HUES48 (cell line): ENCODE measurements around the gene VPS37B.

Experiments
- H3K27ac ChIP-seq: one replicate; pipeline ENCODE4 v1.7.0; 2013; ENCODE audit warnings: low read depth, low read length, inconsistent platforms
- H3K27me3 ChIP-seq: 2 replicates; pipeline ENCODE4 v1.6.1; 2013; ENCODE audit warnings: mild to moderate bottlenecking, low read length; ENCODE audit not compliant: control insufficient read depth, insufficient read depth
- H3K36me3 ChIP-seq: 2 replicates; pipeline ENCODE4 v1.6.1; 2013; ENCODE audit warnings: low read length; ENCODE audit not compliant: control insufficient read depth, insufficient read depth
- H3K4me1 ChIP-seq: 2 replicates; pipeline ENCODE4 v1.6.1; 2013; ENCODE audit warnings: mild to moderate bottlenecking, low read length; ENCODE audit not compliant: control insufficient read depth, insufficient read depth
- H3K4me3 ChIP-seq: 2 replicates; pipeline ENCODE4 v1.5.1; 2013; ENCODE audit warnings: mild to moderate bottlenecking, low read depth, low read length
- H3K9ac ChIP-seq: 2 replicates; pipeline ENCODE4 v1.6.1; 2013; ENCODE audit warnings: mild to moderate bottlenecking, low read depth, low read length, moderate library complexity
- H3K9me3 ChIP-seq: 2 replicates; pipeline ENCODE4 v1.6.1; 2013; ENCODE audit warnings: low read length; ENCODE audit not compliant: control insufficient read depth, insufficient read depth

The VPS37B gene

DNA sequence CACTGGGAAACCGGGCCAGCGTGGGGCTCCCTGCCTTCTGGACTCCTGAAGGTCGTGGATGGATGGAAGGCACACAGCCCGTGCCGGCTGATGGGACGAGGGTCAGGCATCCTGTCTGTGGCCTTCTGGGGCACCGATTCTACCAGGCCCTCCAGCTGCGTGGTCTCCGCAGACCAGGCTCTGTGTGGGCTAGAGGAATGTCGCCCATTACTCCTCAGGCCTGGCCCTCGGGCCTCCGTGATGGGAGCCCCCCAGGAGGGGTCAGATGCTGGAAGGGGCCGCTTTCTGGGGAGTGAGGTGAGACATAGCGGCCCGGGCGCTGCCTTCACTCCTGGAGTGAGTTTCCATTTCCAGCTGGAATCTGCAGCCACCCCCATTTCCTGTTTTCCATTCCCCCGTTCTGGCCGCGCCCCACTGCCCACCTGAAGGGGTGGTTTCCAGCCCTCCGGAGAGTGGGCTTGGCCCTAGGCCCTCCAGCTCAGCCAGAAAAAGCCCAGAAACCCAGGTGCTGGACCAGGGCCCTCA is 33.8 kb downstream of the VPS37B start:
- H3K27ac ChIP-seq = no peak overlapping the region
- H3K9me3 ChIP-seq = no peaks in the 10 kb centered on the region
- peaks cover 23% of the 10 kb centered on the region for H3K36me3 ChIP-seq
- H3K4me1 ChIP-seq = no peaks in the 10 kb centered on the region
- no peak overlapping the region for H3K4me3 ChIP-seq
- H3K27me3 ChIP-seq = no peaks in the 10 kb centered on the region
- H3K9ac ChIP-seq = no peak overlapping the region

DNA sequence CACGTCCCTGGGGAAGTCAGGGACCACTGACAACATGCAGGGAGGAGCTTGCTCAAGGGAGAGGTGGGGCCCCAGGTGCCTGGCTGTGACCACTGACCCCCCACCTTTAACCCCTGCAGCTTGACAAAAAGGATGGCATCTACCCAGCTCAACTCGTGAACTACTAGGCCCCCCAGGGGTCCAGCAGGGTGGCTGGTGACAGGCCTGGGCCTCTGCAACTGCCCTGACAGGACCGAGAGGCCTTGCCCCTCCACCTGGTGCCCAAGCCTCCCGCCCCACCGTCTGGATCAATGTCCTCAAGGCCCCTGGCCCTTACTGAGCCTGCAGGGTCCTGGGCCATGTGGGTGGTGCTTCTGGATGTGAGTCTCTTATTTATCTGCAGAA is 34.3 kb downstream of the VPS37B start:
- no peak overlapping the region for H3K27ac ChIP-seq

DNA sequence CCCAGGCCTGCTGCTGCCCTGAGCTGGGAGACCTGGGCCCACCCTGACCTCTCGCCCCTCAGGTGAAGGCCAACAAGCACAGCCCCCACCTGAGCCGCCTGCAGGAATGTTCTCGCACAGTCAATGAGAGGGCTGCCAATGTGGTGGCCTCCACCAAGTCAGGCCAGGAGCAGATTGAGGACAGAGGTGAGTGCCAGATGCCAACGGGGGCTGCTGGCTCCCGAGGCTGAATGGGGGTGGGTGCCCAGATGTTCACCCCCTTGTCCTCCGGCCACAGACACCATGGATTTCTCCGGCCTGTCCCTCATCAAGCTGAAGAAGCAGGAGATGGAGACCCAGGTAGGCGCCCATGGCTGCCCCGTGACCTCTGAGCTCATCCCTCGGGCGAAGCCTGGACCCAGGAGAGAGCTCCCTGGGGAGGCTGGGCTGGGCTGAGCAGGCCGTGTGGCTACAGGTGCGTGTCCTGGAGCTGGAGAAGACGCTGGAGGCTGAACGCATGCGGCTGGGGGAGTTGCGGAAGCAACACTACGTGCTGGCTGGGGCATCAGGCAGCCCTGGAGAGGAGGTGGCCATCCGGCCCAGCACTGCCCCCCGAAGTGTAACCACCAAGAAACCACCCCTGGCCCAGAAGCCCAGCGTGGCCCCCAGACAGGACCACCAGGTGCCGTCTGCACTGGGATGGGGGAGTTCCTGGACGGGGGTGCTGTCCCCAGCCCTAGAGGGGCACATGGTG is 34.9 kb downstream of the VPS37B start:
- peaks cover 22% of the 10 kb centered on the region for H3K36me3 ChIP-seq
- H3K4me1 ChIP-seq = no peaks in the 10 kb centered on the region
- no peaks in the 10 kb centered on the region for H3K9me3 ChIP-seq
- no peak overlapping the region for H3K27ac ChIP-seq
- H3K27me3 ChIP-seq = no peaks in the 10 kb centered on the region
- no peak overlapping the region for H3K4me3 ChIP-seq
- H3K9ac ChIP-seq = no peak overlapping the region

More for the DNA sequence above, 34.3 kb downstream of the VPS37B start:
- Histone ChIP-seq H3K9me3 (no peaks in the 10 kb centered on the region), H3K4me3 (no peak overlapping the region), H3K36me3 (peaks cover 20% of the 10 kb centered on the region), H3K9ac (no peak overlapping the region), H3K4me1 (no peaks in the 10 kb centered on the region), H3K27me3 (no peaks in the 10 kb centered on the region)

DNA sequence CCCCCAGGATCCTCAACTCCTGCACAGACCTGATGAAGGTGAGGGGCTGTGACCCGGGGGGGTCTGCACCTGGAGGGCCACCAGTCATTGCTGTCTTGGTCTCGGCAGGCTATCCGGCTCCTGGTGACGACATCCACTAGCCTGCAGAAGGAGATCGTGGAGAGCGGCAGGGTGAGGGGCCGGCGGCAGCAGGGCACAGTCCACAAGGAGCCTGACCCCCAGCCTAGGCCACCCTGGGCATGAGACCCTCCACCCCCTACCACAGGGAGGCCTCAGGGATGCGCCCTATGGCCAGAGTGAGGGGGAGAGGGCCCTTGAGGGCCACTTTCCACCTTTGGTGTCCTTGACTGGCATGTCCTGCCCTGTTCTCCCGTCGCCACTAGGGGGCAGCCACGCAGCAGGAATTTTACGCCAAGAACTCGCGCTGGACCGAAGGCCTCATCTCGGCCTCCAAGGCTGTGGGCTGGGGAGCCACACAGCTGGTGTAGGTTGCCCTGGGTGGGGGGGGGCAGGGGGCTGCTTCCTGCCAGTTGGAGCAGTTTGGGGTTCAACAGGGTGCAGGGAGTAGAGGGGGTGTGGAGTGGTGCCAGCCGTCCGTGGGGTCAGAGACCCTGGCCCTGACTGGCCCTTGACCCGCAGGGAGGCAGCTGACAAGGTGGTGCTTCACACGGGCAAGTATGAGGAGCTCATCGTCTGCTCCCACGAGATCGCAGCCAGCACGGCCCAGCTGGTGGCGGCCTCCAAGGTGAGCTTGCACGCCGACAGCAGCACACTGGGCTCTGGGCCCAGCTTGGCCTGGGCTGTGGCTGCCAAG is 35.7 kb downstream of the VPS37B start:
- H3K36me3 ChIP-seq = peaks cover 23% of the 10 kb centered on the region
- no peaks in the 10 kb centered on the region for H3K9me3 ChIP-seq
- no peak overlapping the region for H3K4me3 ChIP-seq
- no peaks in the 10 kb centered on the region for H3K4me1 ChIP-seq
- no peaks in the 10 kb centered on the region for H3K27me3 ChIP-seq
- no peak overlapping the region for H3K9ac ChIP-seq
- no peak overlapping the region for H3K27ac ChIP-seq

DNA sequence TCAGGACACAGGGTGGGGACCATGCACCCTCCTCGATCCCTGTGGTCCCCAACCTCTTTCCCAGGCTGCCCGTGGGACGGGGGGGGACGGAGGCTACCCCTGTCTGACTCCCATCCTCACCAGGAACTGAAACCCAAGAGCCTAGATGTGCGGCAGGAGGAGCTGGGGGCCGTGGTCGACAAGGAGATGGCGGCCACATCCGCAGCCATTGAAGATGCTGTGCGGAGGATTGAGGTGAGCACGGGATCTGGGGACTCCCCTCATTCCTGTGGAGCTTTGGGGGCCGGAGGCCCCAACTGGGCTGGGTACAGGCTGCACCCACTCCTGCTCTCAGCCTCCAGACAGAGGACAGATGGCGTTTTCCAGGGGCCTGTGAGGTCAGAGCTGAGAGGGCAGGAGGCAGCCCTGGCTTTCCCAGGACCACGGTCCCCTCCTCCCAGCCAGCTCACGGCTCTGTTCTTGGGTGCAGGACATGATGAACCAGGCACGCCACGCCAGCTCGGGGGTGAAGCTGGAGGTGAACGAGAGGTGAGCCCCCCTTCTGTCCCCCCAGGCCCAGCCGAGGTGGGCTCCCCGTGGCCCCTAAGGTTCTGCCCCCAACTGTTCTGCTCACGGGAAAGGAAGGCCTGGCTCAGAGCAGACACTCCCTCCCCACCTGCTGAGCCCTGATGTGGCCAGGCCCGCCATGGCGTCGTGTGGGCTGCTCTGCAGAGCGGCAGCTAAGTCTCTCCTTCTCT is 36.5 kb downstream of the VPS37B start:
- H3K4me1 ChIP-seq = no peaks in the 10 kb centered on the region
- H3K27ac ChIP-seq = no peak overlapping the region
- H3K27me3 ChIP-seq = no peaks in the 10 kb centered on the region
- no peaks in the 10 kb centered on the region for H3K9me3 ChIP-seq
- H3K9ac ChIP-seq = no peak overlapping the region
- H3K36me3 ChIP-seq = peaks cover 23% of the 10 kb centered on the region
- H3K4me3 ChIP-seq = no peak overlapping the region

DNA sequence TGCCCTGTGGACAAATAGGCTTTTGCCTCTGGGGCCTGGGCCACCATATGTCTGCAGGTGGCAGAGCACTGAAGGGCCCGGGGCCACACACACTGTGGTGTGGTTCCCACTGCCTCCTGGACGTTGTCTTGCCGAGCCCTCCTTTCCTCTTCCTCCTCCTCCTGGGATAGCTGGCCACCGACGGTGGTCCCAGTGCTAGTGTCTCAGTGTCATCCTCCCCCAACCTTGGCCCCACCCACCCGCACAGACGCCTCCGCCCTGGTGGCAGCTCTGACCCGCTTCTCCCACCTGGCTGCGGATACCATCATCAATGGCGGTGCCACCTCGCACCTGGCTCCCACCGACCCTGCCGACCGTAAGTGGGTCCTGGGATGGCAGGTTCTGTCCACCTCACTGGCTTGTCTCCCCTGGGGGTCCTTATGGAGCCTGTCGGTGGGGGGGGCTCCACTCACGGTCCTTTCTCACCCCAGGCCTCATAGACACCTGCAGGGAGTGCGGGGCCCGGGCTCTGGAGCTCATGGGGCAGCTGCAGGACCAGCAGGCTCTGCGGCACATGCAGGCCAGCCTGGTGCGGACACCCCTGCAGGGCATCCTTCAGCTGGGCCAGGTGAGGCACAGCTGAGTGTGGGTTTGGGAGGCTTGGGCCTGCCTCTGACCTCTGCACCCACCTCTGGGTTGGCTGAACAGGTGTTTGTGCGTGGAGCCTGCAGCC is 37.2 kb downstream of the VPS37B start:
- H3K27ac ChIP-seq = no peak overlapping the region
- H3K27me3 ChIP-seq = no peaks in the 10 kb centered on the region
- H3K4me3 ChIP-seq = no peak overlapping the region
- H3K4me1 ChIP-seq = no peaks in the 10 kb centered on the region
- peaks cover 23% of the 10 kb centered on the region for H3K36me3 ChIP-seq
- H3K9ac ChIP-seq = no peak overlapping the region
- H3K9me3 ChIP-seq = no peaks in the 10 kb centered on the region

DNA sequence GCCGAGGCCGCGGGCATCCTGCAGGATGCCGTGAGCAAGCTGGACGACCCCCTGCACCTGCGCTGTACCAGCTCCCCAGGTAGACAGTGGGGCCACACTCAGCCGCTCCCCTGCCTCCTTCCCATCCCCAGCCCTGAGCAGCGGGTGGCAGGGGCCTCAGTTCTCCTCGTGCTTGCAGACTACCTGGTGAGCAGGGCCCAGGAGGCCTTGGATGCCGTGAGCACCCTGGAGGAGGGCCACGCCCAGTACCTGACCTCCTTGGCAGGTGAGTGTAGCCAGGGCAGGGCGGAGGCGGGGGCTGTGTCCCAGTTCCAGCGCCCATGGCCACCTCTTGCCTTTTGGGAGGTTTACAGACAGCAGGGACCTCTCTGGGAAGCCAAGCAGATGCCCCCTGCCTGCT is 37.8 kb downstream of the VPS37B start:
- no peak overlapping the region for H3K9ac ChIP-seq
- H3K27me3 ChIP-seq = no peaks in the 10 kb centered on the region
- no peak overlapping the region for H3K4me3 ChIP-seq
- H3K4me1 ChIP-seq = no peaks in the 10 kb centered on the region
- no peak overlapping the region for H3K27ac ChIP-seq
- H3K9me3 ChIP-seq = no peaks in the 10 kb centered on the region
- peaks cover 23% of the 10 kb centered on the region for H3K36me3 ChIP-seq

DNA sequence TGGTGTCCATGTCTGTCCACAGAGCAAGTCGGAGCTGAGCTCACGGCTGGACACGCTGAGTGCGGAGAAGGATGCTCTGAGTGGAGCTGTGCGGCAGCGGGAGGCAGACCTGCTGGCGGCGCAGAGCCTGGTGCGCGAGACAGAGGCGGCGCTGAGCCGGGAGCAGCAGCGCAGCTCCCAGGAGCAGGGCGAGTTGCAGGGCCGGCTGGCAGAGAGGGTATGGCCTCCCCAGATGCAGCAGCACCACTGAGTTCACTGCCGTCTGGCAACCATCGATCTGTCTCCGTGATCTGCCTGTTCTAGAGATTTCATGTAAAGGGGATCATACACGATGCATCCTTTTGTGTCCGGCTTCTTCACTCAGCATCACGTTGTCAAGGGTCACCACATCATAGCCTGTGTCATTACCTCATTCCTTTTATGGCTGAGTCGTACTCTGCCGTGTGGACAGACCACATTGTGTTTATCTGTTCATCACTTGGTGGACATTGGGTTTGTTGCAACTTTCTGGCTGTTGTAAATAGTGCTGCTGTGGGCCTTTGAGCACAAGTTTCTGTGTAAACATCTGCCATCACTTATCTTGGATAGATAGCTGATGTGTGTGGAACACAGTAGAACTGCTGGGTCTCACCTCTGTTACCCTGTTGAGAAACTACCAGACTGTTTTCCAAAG is 38.8 kb downstream of the VPS37B start:
- Histone ChIP-seq H3K4me1 (no peaks in the 10 kb centered on the region), H3K27me3 (no peaks in the 10 kb centered on the region), H3K4me3 (no peak overlapping the region), H3K9ac (no peak overlapping the region), H3K36me3 (peaks cover 23% of the 10 kb centered on the region), H3K27ac (no peak overlapping the region), H3K9me3 (no peaks in the 10 kb centered on the region)

DNA sequence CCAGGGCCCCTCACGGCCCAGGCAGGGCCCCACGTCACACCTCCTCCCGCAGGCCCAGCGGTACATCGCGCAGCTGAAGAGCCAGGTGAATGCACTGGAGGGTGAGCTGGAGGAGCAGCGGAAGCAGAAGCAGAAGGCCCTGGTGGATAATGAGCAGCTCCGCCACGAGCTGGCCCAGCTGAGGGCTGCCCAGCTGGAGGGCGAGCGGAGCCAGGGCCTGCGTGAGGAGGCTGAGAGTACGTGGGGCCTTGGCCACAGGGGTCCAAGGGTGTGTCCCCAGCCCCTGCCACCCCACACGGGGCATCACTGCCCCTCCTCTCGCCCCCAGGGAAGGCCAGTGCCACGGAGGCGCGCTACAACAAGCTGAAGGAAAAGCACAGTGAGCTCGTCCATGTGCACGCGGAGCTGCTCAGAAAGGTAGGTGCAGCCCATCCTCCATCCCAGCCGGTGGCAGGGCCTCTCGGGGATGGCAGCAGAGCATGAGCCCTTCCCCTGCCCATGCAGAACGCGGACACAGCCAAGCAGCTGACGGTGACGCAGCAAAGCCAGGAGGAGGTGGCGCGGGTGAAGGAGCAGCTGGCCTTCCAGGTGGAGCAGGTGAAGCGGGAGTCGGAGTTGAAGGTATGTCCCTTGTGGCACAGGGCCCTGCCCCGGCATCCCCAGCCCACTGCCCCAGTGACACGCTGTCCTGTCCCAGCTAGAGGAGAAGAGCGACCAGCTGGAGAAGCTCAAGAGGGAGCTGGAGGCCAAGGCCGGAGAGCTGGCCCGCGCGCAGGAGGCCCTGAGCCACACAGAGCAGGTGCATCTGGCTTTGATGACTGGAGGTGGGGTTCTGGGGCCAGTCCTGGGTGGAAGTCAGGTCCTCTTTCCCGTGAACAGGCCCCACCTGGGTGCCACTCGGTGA is 39.7 kb downstream of the VPS37B start:
- Histone ChIP-seq H3K9me3 (no peaks in the 10 kb centered on the region), H3K4me1 (no peaks in the 10 kb centered on the region), H3K27me3 (no peaks in the 10 kb centered on the region), H3K27ac (no peak overlapping the region), H3K9ac (no peak overlapping the region), H3K4me3 (no peak overlapping the region), H3K36me3 (peaks cover 18% of the 10 kb centered on the region)
